Measurements from ENCODE around the gene WEE1. TPM values are rescaled to one million over a fixed set of nuclear protein-coding genes. Genes with fewer than 3 reads are reported as not detected.

The WEE1 gene
- total RNA-seq, 2 experiments from 2014 or later, result 73.3 to 75.1 TPM

DNA sequence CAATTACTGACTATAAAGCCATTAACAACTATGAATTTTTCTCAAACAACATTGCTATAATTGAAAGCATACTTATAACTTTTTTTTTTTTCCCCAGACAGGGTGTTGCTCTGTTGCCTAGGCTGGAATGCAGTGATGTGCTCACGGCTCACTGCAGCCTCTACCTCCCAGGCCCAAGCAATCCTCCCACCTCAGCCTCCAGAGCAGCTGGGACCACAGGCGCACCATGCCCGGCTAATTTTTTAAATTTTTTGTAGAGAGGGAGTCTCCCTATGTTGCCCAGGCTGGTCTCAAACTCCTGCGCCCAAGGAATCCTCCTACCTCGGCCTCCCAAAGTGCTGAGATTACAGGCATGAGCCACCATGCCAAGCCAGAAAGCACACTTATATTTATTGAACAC, 6.1 kb upstream of the WEE1 start:
- ATAC-seq (no peak), DNase-seq (no peak)
- POLR2A ChIA-PET, result interaction anchor here (1.2 kb wide), 1 partner anchor 12 kb away, joined by 4 read pairs; no protein-coding TSS in a partner anchor
- no peaks in the 10 kb centered on the region for H3K36me3 Mint-ChIP-seq (ENCODE audit: low read depth)
- H3K4me3 Mint-ChIP-seq, result no peak overlapping the region
- CTCF ChIA-PET, result interaction anchor here (1.2 to 1.3 kb wide), 3 partner anchors 32 to 60 kb away, joined by 4 to 6 read pairs (median 5); no protein-coding TSS in a partner anchor
- H3K27me3 Mint-ChIP-seq (ENCODE audit: low read depth), result peaks cover 14% of the 10 kb centered on the region
- H3K27ac Mint-ChIP-seq, result no peak overlapping the region
- H3K9me3 Mint-ChIP-seq (ENCODE audit: insufficient read depth), result no peaks in the 10 kb centered on the region
- peaks cover 31% of the 10 kb centered on the region for H3K4me1 Mint-ChIP-seq (ENCODE audit: low read depth)

DNA sequence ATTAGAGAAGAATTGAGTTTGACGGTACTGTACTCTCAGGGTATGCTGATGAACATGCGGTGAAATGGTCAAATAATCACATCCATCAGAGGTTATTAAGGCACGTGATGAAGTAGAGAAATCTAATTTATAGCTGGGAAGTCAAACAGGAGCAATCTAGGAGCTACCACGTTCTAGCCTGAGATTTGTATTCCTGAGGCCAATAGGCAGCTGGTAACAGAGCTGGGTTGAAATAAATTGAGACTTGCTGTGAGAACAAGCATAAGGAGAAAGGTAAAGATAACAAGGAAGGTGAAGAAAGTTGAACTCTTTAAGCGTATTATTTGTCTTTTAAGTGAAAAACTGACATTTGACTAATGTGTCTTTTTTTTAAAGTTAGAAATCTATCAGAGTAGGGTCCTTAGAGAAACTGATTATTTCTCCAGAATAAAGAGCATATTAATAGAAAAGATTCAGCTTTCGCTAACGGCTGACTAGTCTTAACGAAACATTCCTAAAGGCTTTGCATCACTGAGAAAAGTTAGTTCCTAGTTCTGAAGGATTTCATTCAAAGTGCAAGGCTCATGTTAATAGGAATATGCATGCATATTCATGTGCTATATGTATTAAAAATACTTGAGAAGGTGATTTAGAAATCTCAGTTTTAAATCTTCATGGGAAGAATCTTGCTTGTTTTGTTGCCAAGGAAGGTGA, 5.2 kb upstream of the WEE1 start:
- ChIA-PET POLR2A (interaction anchor here (1.2 kb wide), 1 partner anchor 13 kb away, joined by 4 read pairs; no protein-coding TSS in a partner anchor), CTCF (interaction anchor here (1.2 to 2.5 kb wide), 2 partner anchors 9 to 45 kb away, joined by 3 to 12 read pairs; no protein-coding TSS in a partner anchor)
- no peaks in the 10 kb centered on the region for H3K9me3 Mint-ChIP-seq (ENCODE audit: insufficient read depth)
- peaks cover 14% of the 10 kb centered on the region for H3K27me3 Mint-ChIP-seq (ENCODE audit: low read depth)
- no peak for ATAC-seq
- no peak overlapping the region for H3K4me3 Mint-ChIP-seq
- H3K36me3 Mint-ChIP-seq (ENCODE audit: low read depth), result no peaks in the 10 kb centered on the region
- DNase-seq, result no peak
- H3K4me1 Mint-ChIP-seq (ENCODE audit: low read depth), result peaks cover 31% of the 10 kb centered on the region
- no peak overlapping the region for H3K27ac Mint-ChIP-seq

DNA sequence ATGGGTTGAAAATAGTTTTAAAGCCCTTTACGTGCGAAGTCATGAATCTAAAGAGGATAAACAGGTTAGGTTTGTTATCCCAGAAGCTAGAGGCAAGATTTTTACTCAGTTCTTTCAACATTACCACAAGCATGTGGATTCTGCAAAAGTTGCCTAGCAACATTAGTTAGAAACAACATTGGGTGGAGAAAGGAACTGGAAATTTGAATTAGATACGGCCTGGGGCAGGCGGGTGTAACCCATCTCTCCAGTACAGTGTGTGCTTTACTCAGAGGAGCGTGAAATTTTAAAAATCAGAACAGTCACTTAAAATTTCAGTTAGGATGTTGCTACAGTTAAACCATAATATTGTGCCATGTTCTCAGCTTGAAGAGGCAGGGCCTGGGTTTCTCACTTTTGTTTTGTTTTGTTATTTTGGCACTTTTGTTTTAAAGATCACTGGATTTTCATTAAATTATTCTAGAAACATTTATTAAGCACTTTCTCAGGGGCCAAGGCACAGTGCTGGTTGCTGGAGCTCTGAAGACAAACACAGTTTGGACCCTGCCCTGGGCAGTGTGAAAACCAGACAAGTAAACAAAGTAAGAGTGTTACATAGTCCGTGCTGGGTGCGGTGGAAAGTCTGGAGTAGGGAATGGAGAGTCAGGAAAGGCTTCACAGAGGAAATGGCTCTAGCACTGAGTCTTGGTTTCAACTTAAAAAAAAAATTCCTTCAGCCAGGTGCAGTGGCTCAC, 4.4 kb upstream of the WEE1 start:
- POLR2A ChIA-PET, result no interaction called here
- no peak overlapping the region for H3K4me3 Mint-ChIP-seq
- ATAC-seq, result no peak
- CTCF ChIA-PET, result interaction anchor here (1.2 to 2.5 kb wide), 2 partner anchors 9 to 45 kb away, joined by 3 to 12 read pairs; no protein-coding TSS in a partner anchor
- H3K36me3 Mint-ChIP-seq (ENCODE audit: low read depth), result no peaks in the 10 kb centered on the region
- H3K4me1 Mint-ChIP-seq (ENCODE audit: low read depth), result peaks cover 31% of the 10 kb centered on the region
- no peak for DNase-seq
- peaks cover 14% of the 10 kb centered on the region for H3K27me3 Mint-ChIP-seq (ENCODE audit: low read depth)
- no peak overlapping the region for H3K27ac Mint-ChIP-seq
- H3K9me3 Mint-ChIP-seq (ENCODE audit: insufficient read depth), result no peaks in the 10 kb centered on the region

DNA sequence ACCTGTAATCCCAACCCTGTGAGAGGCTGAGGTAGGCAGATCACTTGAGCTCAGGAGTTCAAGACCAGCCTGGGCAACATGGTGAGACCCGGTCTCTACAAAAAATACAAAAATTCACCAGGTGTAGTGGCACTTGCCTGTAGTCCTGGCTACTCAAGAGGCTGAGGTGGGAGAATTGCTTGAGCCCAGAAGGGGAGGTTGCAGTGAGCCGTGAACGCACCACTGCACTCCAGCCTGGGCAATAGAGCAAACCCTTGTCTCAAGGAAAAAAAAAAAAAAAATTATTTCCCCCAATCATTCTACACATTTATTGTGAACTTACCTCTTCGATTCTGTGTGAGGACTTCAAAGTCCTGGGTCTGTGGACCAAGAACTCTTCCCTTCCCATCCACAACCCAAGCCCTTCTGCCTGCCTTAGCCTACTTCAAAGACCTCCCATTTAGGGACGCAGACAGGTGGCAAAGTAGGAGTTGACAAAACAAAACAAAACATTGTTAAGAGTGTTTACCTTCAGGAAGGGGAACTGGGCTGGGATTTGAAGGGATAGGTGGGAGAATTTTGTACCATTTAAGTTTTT, 3.8 kb upstream of the WEE1 start:
- CTCF ChIA-PET, result interaction anchor here (2.5 kb wide), 1 partner anchor 44 kb away, joined by 12 read pairs; no protein-coding TSS in a partner anchor
- ATAC-seq, result no peak
- Mint-ChIP-seq H3K27ac (no peak overlapping the region), H3K4me1 (ENCODE audit: low read depth) (peaks cover 31% of the 10 kb centered on the region), H3K4me3 (no peak overlapping the region), H3K27me3 (ENCODE audit: low read depth) (peaks cover 14% of the 10 kb centered on the region), H3K9me3 (ENCODE audit: insufficient read depth) (no peaks in the 10 kb centered on the region), H3K36me3 (ENCODE audit: low read depth) (peaks cover 2% of the 10 kb centered on the region)
- no peak for DNase-seq
- POLR2A ChIA-PET, result no interaction called here

DNA sequence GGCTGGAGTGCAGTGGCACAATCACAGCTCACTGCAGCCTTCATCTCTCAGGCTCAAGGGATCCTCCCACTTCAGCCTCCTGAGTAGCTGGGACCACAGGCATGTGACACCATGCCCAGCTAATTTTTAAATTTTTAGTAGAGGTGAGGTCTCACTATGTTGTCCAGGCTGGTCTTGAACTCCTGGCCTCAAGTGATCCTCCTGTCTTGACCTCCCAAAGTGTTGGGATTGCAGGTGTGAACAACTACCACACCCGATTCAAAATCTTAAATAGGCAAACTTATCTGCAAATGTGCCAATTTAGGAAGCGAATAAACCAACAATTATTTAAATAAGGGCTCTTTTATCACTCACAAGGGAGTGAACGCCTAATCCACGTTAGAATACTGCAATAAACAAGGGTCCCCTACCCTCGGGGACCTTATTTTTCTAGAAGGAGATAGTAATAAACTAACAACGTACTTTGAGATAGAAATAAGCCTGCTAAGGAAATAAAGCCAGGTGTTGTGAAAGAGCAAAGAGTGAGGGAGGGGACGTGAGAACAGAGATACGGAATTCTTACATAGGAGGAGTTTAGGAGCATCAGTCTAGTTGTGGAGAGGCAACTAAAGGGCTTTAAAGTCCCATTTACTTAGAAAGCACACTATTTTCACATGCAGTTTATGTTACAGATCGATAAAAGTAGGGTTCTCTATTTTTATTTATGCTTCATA, 3.0 kb upstream of the WEE1 start:
- ATAC-seq (no peak), DNase-seq (no peak)
- peaks cover 14% of the 10 kb centered on the region for H3K27me3 Mint-ChIP-seq (ENCODE audit: low read depth)
- peaks cover 10% of the 10 kb centered on the region for H3K36me3 Mint-ChIP-seq (ENCODE audit: low read depth)
- POLR2A ChIA-PET, result interaction anchor here (4.2 kb wide), 1 partner anchor 43 kb away, joined by 24 read pairs; no protein-coding TSS in a partner anchor
- CTCF ChIA-PET, result interaction anchor here (1.5 to 2.5 kb wide), 2 partner anchors 35 to 43 kb away, joined by 4 to 12 read pairs; no protein-coding TSS in a partner anchor
- H3K9me3 Mint-ChIP-seq (ENCODE audit: insufficient read depth), result no peaks in the 10 kb centered on the region
- H3K27ac Mint-ChIP-seq, result no peak overlapping the region
- H3K4me1 Mint-ChIP-seq (ENCODE audit: low read depth), result peaks cover 32% of the 10 kb centered on the region
- no peak overlapping the region for H3K4me3 Mint-ChIP-seq

DNA sequence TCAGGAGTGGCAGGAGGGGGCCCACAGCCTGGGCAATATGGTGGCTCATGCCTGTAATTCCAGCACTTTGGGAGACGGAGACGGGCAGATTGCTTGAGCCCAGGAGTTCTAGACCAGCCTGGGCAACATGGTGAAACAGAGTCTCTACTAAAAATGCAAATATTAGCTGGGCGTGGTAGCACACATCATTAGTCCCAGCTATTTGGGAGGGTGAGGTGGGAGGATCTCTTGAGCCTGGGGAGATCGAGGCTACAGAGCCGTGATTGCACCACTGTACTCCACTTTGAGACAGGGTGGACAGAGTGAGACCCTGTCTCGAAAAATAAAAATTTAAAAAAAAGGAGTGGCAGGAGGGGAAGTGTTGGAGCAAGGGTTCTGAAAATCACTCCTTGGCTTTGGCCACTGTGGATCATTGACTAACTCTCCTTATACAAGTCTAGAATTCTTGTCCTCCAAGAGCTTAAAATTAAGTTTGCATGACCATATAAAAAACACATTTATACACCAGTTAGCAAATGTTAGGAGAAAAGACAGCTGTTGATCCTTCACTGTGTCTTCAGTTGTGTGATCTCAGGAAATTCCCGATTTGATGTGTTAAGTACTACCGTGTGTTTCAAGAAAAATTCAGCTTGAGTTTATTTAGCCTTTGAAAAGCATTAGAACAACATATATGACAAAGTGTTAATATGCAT, 2.3 kb upstream of the WEE1 start:
- peaks cover 18% of the 10 kb centered on the region for H3K36me3 Mint-ChIP-seq (ENCODE audit: low read depth)
- no peak overlapping the region for H3K4me3 Mint-ChIP-seq
- ChIA-PET CTCF (interaction anchor here (1.2 to 1.5 kb wide), 2 partner anchors 36 to 42 kb away, joined by 4 to 5 read pairs; no protein-coding TSS in a partner anchor), POLR2A (interaction anchor here (4.2 kb wide), 1 partner anchor 42 kb away, joined by 24 read pairs; no protein-coding TSS in a partner anchor)
- H3K27me3 Mint-ChIP-seq (ENCODE audit: low read depth), result peaks cover 14% of the 10 kb centered on the region
- H3K27ac Mint-ChIP-seq, result no peak overlapping the region
- DNase-seq, result no peak
- peaks cover 33% of the 10 kb centered on the region for H3K4me1 Mint-ChIP-seq (ENCODE audit: low read depth)
- ATAC-seq, result no peak
- H3K9me3 Mint-ChIP-seq (ENCODE audit: insufficient read depth), result no peaks in the 10 kb centered on the region

DNA sequence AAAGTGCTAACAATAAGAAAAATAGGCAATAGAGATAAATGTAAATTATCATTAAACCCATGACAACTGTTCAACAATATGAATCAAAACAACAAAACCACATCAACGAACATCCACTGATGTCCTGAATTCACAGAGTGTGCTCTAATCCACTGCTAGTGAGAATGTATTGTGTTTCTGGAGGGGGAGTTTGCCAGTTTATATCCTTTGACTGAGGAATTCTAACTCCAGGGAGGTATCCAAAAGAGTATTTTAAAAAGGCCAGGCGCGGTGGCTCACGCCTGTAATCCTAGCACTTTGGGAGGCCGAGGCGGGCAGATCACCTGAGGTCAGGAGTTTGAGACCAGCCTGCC, 1.7 kb upstream of the WEE1 start:
- H3K4me1 Mint-ChIP-seq (ENCODE audit: low read depth), result peaks cover 34% of the 10 kb centered on the region
- ChIA-PET CTCF (interaction anchor here (1.2 to 1.5 kb wide), 2 partner anchors 37 to 41 kb away, joined by 4 to 5 read pairs; no protein-coding TSS in a partner anchor), POLR2A (interaction anchor here (4.2 kb wide), 1 partner anchor 42 kb away, joined by 24 read pairs; no protein-coding TSS in a partner anchor)
- peak overlapping the region; percentile 82 for H3K4me3 Mint-ChIP-seq
- ATAC-seq (no peak), DNase-seq (no peak)
- H3K9me3 Mint-ChIP-seq (ENCODE audit: insufficient read depth), result no peaks in the 10 kb centered on the region
- H3K27me3 Mint-ChIP-seq (ENCODE audit: low read depth), result peaks cover 14% of the 10 kb centered on the region
- H3K27ac Mint-ChIP-seq, result no peak overlapping the region
- H3K36me3 Mint-ChIP-seq (ENCODE audit: low read depth), result peaks cover 23% of the 10 kb centered on the region

DNA sequence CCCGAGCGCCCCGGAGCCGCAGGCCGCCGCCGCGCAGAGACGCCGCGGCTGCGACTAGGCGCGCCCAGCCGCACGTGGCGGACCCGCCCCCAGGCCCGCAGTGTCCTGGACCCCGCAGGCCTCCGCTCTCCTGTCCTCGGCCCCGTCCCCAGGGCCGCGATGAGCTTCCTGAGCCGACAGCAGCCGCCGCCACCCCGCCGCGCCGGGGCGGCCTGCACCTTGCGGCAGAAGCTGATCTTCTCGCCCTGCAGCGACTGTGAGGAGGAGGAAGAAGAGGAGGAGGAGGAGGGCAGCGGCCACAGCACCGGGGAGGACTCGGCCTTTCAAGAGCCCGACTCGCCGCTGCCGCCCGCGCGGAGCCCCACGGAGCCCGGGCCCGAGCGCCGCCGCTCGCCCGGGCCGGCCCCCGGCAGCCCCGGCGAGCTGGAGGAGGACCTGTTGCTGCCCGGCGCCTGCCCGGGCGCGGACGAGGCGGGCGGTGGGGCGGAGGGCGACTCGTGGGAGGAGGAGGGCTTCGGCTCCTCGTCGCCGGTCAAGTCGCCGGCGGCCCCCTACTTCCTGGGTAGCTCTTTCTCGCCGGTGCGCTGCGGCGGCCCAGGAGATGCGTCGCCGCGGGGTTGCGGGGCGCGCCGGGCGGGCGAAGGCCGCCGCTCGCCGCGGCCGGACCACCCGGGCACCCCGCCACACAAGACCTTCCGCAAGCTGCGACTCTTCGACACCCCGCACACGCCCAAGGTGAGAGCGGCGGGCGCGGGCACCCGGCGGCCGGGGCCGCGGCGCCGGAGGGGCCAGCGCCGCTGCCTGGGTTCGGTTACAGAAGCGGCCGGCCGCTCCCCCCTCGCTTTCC, 528 bp downstream of the WEE1 start:
- ChIA-PET POLR2A (interaction anchor here (0.5 to 4.2 kb wide), 12 partner anchors 10 to 729 kb away, joined by 3 to 24 read pairs (median 4); partner anchors contain the start of gene ZNF143), CTCF (interaction anchor here (0.9 to 5.4 kb wide), 10 partner anchors 12 to 730 kb away, joined by 3 to 47 read pairs (median 6); no protein-coding TSS in a partner anchor)
- ATAC-seq (peak; percentile 52), DNase-seq (no peak)
- H3K36me3 Mint-ChIP-seq (ENCODE audit: low read depth), result peaks cover 41% of the 10 kb centered on the region
- peaks cover 46% of the 10 kb centered on the region for H3K4me1 Mint-ChIP-seq (ENCODE audit: low read depth)
- peaks cover 14% of the 10 kb centered on the region for H3K27me3 Mint-ChIP-seq (ENCODE audit: low read depth)
- H3K4me3 Mint-ChIP-seq, result peak overlapping the region; percentile 98
- no peaks in the 10 kb centered on the region for H3K9me3 Mint-ChIP-seq (ENCODE audit: insufficient read depth)
- H3K27ac Mint-ChIP-seq, result peak overlapping the region; percentile 87

DNA sequence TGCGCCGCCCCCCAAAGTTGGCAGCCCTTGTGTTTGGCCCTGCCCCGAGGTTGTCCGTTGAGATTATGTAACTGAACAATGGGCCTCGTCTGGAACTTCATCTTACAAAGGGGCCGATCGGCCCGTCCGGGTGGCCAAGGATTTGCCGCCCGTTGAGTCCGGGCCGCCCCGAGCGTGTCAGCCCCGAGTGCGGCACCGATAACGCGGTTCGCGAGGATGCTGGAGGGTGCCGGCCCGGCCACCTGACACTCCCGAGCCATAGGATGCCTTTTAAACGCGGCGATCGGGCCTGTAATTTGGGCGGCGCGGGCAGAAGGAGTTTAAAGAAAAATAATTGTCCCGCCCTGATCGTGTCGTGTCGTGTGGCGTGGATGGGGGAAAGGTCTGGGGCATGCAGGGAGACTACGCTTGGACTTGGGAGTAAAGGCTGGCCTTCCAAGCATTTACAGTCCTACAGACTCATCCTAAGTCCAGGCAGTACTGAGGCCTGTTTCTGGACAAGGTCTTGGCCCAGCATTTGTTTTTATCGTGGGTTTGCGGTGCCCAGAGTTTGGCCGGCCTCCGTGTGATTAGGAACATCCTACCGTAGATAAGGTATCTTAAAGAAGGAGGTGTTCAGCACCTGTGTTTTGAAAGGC, 1.3 kb downstream of the WEE1 start:
- ChIA-PET POLR2A (interaction anchor here (0.8 to 4.2 kb wide), 6 partner anchors 14 to 184 kb away, joined by 4 to 24 read pairs (median 12); partner anchors contain the start of gene ZNF143), CTCF (interaction anchor here (1.4 to 5.4 kb wide), 8 partner anchors 12 to 174 kb away, joined by 4 to 47 read pairs (median 7); no protein-coding TSS in a partner anchor)
- peak overlapping the region; percentile 87 for H3K27ac Mint-ChIP-seq
- H3K27me3 Mint-ChIP-seq (ENCODE audit: low read depth), result peaks cover 10% of the 10 kb centered on the region
- H3K4me1 Mint-ChIP-seq (ENCODE audit: low read depth), result peaks cover 48% of the 10 kb centered on the region
- peak; percentile 39 for DNase-seq
- peaks cover 49% of the 10 kb centered on the region for H3K36me3 Mint-ChIP-seq (ENCODE audit: low read depth)
- H3K4me3 Mint-ChIP-seq, result peak overlapping the region; percentile 98
- no peaks in the 10 kb centered on the region for H3K9me3 Mint-ChIP-seq (ENCODE audit: insufficient read depth)
- no peak for ATAC-seq

Measured in activated CD8-positive, alpha-beta T cell treated with anti-CD3 and anti-CD28 coated beads, Interleukin-2, amount 10 ng/mL, durations not matched to agents 7 days and 5 days (primary cell).